BLaER1 (cell line): ENCODE results near the gene TUBGCP6.
A peak's percentile ranks its signal among the peaks of the same experiment; 100 is the strongest.

ENCODE experiments used
- H3K27ac ChIP-seq: shearing (Covaris generic); formaldehyde crosslinking; 2 replicates; pipeline ENCODE4 v1.8.1; 2022
- H3K27me3 ChIP-seq: shearing (Covaris generic); formaldehyde crosslinking; 2 replicates; pipeline ENCODE4 v1.8.1; 2022
- H3K36me3 ChIP-seq: shearing (Covaris generic); formaldehyde crosslinking; 2 replicates; pipeline ENCODE4 v1.8.1; 2022
- H3K4me1 ChIP-seq: shearing (Covaris generic); formaldehyde crosslinking; 2 replicates; pipeline ENCODE4 v1.8.1; 2022
- H3K4me2 ChIP-seq: shearing (Covaris generic); formaldehyde crosslinking; 2 replicates; pipeline ENCODE4 v1.8.1; 2022
- H3K4me3 ChIP-seq: shearing (Covaris generic); formaldehyde crosslinking; 2 replicates; pipeline ENCODE4 v1.8.1; 2022
- H3K9ac ChIP-seq: shearing (Covaris generic); formaldehyde crosslinking; 2 replicates; pipeline ENCODE4 v1.8.1; 2022
- H3K9me3 ChIP-seq: shearing (Covaris generic); formaldehyde crosslinking; 2 replicates; pipeline ENCODE4 v1.8.1; 2022
- H4K20me1 ChIP-seq: shearing (Covaris generic); formaldehyde crosslinking; 2 replicates; pipeline ENCODE4 v1.8.1; 2022
- Cebpa-rat ChIP-seq: shearing (Covaris generic); IDR thresholded peaks from 2 replicates; pipeline ENCODE4 v1.8.1; 2022

TUBGCP6 gene

DNA sequence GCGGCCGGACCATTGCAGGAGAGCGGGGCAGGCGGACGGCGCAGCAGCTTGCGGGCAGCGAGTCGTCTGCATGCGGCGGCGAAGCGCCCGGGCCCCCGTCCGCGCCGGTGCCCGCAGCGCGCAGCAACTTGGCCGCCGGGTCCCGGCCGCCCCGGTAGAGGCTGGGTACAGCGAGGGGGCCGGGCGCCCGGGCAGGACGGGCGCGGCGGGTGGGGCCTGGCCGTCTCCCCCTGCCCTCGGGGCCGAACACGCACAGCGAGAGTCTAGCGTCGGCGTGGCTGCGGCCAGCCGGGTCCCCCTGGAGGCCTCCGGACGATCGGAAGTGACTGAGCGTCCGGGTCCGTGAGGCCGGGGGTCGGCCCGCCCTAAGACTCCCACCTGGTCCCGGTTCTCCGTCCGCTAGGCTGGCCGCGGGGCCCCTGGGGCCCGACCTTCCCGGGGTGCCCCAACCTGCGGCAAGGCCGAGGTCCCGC is 59.9 kb downstream of the TUBGCP6 start:
- peaks cover 71% of the 10 kb centered on the region for H3K4me1 ChIP-seq
- H3K4me2 ChIP-seq: peak overlapping the region; percentile 95
- H3K27me3 ChIP-seq: peaks cover 21% of the 10 kb centered on the region
- peak overlapping the region; percentile 72 for H3K4me3 ChIP-seq
- TF ChIP-seq Cebpa-rat: no peak
- H3K27ac ChIP-seq: peak overlapping the region; percentile 85
- H4K20me1 ChIP-seq: peaks cover 29% of the 10 kb centered on the region
- peaks cover 7% of the 10 kb centered on the region for H3K36me3 ChIP-seq
- H3K9ac ChIP-seq: peak overlapping the region; percentile 79
- H3K9me3 ChIP-seq: no peaks in the 10 kb centered on the region

DNA sequence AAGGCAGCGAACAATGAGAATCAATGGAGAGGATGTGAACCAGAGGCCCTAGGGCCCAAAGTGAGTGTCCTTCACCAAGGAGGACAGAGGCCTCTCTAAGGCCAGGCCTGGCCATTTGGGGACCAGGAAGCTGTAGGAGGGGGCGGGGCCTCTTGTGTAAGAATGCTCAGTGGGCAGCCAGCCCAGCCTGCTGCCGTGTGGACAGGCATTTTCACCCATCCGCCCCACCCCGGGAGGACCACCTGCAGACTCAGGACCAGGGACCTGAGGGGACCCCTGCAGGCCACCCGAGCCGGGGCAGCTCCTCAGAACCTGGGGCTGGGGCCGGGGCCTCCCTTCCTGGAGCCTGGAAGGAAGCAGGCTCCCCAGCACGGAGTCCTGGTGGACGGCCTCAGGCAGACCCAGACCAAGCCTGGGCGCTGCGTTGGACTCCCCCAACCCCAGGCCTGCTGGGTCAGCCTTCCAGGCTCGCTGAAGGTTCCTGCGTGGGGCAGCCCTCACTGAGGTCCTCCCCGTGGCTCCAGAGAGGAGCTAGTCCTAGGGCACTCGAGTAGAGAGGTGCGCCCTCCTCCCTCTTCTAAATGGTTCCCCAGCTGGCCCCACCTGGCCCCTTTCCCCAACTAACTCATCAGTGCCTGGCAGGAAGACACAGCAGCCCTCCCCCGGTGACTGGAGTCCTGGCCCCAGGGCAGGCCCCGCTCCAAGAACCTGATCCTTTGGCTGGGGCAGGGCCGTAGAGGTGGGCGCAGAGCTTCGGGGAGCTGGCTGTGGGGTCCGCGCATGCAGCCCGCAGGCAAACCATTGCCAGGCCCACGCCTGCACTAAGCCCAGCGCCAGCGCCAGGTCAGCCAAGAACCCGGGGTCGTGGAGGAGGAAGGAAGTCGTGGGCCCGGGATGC is 60.6 kb downstream of the TUBGCP6 start:
- Histone ChIP-seq H3K9ac (peak overlapping the region; percentile 79), H3K27me3 (peaks cover 21% of the 10 kb centered on the region), H3K4me2 (peak overlapping the region; percentile 95), H3K9me3 (no peaks in the 10 kb centered on the region), H3K36me3 (peaks cover 7% of the 10 kb centered on the region), H3K4me3 (peak overlapping the region; percentile 72), H4K20me1 (peaks cover 22% of the 10 kb centered on the region), H3K27ac (peak overlapping the region; percentile 85), H3K4me1 (peaks cover 71% of the 10 kb centered on the region)
- TF ChIP-seq Cebpa-rat: no peak

- H3K27me3 ChIP-seq: peaks cover 25% of the 10 kb centered on the region
- peaks cover 71% of the 10 kb centered on the region for H3K4me1 ChIP-seq
- no peak overlapping the region for H3K9ac ChIP-seq
- no peaks in the 10 kb centered on the region for H3K9me3 ChIP-seq
- peaks cover 13% of the 10 kb centered on the region; the same call in 1 of the 2 replicates for H4K20me1 ChIP-seq
- H3K27ac ChIP-seq: no peak overlapping the region
- no peak overlapping the region for H3K4me3 ChIP-seq
- peak overlapping the region; percentile 95 for H3K4me2 ChIP-seq
- H3K36me3 ChIP-seq: peaks cover 3% of the 10 kb centered on the region
- TF ChIP-seq Cebpa-rat: no peak
Observed at GRCh38 chr22:50183141-50183971, 61.5 kb downstream of the TUBGCP6 start.

DNA sequence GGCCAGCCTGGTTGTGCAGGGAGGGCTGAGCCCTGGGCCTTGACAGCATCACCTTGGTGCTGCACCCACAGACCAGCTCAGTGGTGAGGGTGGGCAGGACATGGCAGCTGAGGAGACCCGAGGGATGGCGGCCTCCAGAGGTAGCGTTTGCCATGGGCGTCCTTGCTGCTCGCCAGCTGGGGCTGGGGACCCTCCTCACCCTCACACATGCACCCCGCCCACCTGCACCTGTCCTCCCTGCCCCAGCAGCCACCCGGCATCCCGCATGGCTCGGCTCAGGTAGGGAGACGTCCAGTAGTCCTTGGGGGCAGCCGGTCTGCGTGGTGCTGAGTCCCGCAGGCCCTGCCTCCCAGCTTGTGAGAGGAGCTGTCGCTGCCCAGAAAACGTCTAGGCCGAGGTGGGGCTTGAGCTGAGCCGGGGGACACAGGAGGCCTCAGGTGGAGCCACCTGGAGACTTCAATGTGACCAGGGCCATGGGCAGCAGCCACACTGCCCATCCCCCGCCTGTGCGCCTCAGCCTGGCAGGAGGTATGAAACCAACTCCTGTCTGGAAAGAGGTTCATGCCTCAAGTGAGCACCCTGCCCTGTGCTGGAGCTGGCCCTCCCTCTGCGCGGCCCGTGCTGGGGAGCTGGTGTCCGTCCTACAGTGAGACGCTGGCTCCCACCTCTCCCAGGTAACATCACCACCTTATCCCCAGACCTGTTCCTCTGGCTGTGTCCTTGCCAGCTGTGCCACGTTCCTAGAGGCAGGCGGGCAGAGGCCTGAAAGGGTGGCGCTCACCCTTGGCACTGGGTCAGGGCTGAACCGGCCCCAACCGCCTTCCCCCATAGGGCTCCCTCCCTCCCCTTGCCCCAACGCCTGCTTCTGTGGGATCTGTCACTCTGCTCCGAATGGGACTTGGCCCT is 62.4 kb downstream of the TUBGCP6 start:
- Histone ChIP-seq H3K27me3 (peaks cover 25% of the 10 kb centered on the region), H3K9ac (no peak overlapping the region), H3K9me3 (no peaks in the 10 kb centered on the region), H3K4me1 (peaks cover 69% of the 10 kb centered on the region), H3K36me3 (no peaks in the 10 kb centered on the region), H3K4me3 (no peak overlapping the region), H3K4me2 (no peak overlapping the region; the same call in 1 of the 2 replicates), H4K20me1 (peaks cover 5% of the 10 kb centered on the region; the same call in 1 of the 2 replicates), H3K27ac (no peak overlapping the region)
- TF ChIP-seq Cebpa-rat: no peak

DNA sequence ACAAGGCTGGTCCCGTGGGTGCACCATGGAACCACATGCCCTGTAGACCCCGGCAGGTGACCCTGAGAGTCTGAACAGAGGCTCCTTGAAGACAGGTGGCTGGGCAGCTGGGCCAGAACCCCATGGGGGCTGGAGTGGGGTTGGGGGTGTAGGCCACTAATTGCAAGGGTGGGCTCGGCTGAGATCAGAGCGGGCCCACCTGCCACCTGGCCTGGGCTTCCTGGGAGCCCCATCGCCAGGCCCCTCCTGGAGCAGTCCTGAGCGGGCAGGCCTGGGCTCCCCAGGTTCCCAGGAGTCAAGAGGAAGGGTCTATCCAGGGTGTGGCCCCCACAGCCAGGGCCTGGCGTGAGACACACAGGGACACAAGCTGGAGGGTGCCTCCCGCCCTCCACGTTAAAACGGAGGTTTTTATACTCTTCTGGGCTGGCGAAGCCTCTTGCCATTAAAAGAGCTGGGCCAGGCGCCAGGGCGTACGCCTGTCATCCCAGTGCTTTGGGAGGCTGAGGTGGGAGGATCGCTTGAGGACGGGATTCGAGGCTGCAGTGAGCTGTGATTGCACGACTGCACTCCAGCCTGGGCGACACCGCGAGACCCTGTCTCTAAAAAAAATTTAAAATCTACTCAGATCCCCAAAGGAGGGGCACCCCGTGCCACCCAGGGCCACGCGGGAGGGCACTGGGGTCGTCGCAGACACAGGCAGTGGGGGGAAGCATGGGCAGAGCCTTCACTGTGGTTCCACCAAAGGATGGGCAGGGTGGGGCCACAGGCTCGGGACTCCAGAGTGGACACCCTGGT is 63.9 kb downstream of the TUBGCP6 start:
- H3K36me3 ChIP-seq: no peaks in the 10 kb centered on the region
- H3K4me3 ChIP-seq: no peak overlapping the region
- no peaks in the 10 kb centered on the region for H4K20me1 ChIP-seq
- H3K4me1 ChIP-seq: peaks cover 77% of the 10 kb centered on the region
- no peak overlapping the region for H3K27ac ChIP-seq
- TF ChIP-seq Cebpa-rat: no peak
- H3K27me3 ChIP-seq: peaks cover 25% of the 10 kb centered on the region
- no peaks in the 10 kb centered on the region for H3K9me3 ChIP-seq
- no peak overlapping the region for H3K9ac ChIP-seq
- peak overlapping the region; percentile 88 for H3K4me2 ChIP-seq

- TF ChIP-seq Cebpa-rat: no peak
- H3K9me3 ChIP-seq: no peaks in the 10 kb centered on the region
- H3K9ac ChIP-seq: no peak overlapping the region
- H3K4me1 ChIP-seq: peaks cover 80% of the 10 kb centered on the region
- H3K4me3 ChIP-seq: peak overlapping the region; percentile 39; the same call in 1 of the 2 replicates
- H3K36me3 ChIP-seq: no peaks in the 10 kb centered on the region
- H4K20me1 ChIP-seq: no peaks in the 10 kb centered on the region
- H3K27me3 ChIP-seq: peaks cover 22% of the 10 kb centered on the region
- peak overlapping the region; percentile 88 for H3K4me2 ChIP-seq
- H3K27ac ChIP-seq: no peak overlapping the region
Observed at GRCh38 chr22:50179937-50180726, 64.7 kb downstream of the TUBGCP6 start.

DNA sequence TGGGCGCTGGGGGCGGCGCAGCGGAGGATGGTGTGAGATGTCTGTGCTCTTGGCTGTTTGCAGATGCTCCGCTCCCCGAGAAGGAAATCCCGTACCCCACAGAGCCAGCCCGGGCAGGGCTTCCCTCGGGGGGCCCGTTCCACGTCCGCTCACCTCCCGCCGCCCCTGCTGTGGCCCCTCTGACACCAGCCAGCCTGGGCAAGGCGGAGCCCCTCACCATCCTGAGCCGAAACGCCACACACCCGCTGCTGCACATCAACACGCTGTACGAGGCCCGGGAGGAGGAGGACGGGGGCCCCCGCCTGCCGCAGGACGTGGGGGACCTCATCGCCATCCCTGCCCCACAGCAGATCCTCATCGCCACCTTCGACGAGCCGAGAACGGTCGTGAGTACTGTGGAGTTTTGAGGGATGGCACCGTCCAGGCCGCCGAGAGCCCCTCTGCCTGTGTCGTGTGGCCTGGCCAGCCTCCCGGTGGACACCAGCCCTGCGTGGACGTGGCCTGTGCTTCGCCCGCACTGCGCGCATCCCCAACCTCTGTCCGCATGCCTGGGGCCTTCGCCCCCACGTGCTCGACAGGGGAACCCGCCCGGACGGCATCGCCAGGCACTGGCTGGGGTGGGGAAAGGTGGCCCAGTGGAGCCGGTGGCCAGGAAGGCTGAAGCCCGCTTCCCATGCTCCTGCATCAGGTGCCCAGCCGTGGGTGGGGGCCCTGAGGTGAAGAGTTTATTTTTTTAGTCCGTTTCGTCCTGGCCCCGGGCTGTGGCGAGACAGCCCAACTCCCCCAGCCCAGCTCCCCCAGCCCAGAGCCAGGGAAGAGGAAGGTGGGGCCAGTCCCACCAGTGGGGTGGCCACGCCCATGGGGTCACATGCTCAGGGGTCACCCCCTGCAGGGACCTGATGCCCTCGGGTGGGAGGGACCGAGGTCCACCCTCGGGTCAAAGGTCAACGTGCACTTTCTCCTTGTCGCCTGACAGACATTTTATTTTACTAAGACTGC is 65.7 kb downstream of the TUBGCP6 start:
- no peak overlapping the region for H3K9ac ChIP-seq
- no peak overlapping the region for H3K27ac ChIP-seq
- H3K4me2 ChIP-seq: peak overlapping the region; percentile 88
- peaks cover 13% of the 10 kb centered on the region for H3K27me3 ChIP-seq
- no peaks in the 10 kb centered on the region for H3K36me3 ChIP-seq
- no peak for TF ChIP-seq Cebpa-rat
- no peaks in the 10 kb centered on the region for H4K20me1 ChIP-seq
- no peaks in the 10 kb centered on the region for H3K9me3 ChIP-seq
- H3K4me3 ChIP-seq: peak overlapping the region; percentile 39; the same call in 1 of the 2 replicates
- peaks cover 77% of the 10 kb centered on the region for H3K4me1 ChIP-seq
